T1000 (cell line): ENCODE measurements around the gene MBOAT7.
A peak's percentile ranks its signal among the peaks of the same experiment; 100 is the strongest.

Experiments
- DNase-seq: peaks from one replicate; lab custom pipeline; 2025; ENCODE audit warnings: mixed read lengths; lab: John Stamatoyannopoulos, UW

MBOAT7 gene

GRCh38 chr19:54162241-54162805, 27.1 kb downstream of the MBOAT7 start:
- DNase-seq: peak; percentile 67

DNA sequence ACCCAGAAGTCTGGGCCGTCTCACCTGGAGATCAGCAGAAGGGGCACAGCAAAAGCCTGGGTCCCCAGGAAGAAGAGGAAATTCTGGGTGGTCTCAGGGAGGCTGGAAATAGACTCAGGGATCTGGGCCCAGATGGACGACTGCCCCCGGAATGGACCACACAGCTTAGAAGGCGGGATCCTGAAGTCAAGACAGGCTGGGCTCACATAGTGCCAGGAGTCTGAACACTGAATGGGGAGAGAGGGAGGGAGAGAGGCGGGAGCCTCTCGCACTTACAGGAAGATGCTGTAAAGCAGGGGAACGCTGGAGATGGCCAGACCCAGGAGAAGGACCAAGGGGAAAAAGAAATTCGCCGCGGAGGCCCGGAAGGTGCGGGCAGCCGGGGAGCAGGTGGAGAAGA, 28.5 kb downstream of the MBOAT7 start:
- DNase-seq: no peak

- DNase-seq: peak; percentile 36
Observed at GRCh38 chr19:54160182-54160811, 29.1 kb downstream of the MBOAT7 start.

- DNase-seq: peak; percentile 98
Observed at GRCh38 chr19:54159352-54160181, 29.8 kb downstream of the MBOAT7 start, which contains the start of gene LENG1. LENG1 (minus strand) TSS chr19:54159721; CDS start chr19:54159695, 26 bp downstream.

GRCh38 chr19:54158812-54159351, 30.5 kb downstream of the MBOAT7 start:
- DNase-seq: no peak

DNA sequence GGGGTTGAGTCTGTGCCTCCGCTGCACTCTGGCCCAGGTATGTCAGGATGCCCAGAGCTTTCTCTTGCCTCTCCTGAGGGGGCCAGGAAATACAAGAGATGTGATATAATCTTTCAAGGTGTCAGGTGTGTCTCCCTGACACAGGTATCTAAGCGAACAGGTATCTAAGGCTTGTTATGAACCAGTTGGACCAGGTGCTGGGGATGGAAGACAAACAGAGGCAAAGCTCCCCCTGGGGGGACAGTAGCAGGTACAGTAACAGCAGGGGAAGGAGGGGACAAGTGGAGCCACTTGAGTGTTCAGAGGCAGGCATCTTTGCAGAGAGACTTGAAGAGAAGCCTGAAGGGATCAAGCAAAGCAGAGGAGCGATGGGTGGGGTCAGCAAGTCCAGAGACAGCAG, 32.4 kb downstream of the MBOAT7 start:
- no peak for DNase-seq

DNA sequence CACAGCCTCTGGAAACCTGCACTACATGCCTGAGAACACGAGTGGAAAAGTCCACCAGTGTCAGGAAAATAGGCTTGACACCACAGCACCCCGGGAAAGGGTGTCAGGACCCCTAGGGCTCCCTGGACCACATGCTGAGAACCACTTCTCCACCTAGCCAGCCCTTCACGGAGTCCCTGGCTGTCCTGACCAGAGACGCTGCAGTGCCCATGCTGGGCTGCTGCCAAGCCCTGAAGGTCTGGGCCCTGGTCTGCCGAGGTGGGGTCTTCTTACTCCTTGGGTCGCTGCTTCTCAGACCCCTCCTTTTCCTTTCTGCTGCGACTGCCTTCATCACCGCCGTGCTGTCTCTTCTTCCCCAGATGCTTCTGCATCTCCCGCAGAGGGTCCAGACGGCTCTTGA, 32.9 kb downstream of the MBOAT7 start:
- no peak for DNase-seq

DNA sequence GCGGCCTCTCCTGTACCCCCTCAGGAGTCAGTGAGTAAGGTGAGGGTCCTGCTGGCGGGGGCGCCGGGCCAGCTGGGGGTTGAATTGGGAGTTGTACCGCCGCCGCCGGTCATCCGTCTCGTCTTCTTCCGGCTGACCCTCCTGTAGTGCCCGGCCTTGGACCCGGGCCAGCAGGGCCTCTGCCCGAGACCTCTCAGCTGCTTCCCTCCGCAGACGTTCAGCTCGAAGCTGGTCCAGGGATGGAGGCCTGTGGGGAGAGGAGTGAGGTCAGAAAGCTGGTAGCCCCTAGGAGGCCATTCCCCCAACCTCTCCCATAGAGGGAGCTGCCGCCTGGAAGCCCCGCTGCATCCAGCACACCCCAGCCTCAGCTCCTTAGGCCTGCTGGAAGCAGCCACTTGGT, 33.7 kb downstream of the MBOAT7 start:
- no peak for DNase-seq

GRCh38 chr19:54154603-54155345, 34.6 kb downstream of the MBOAT7 start:
- no peak for DNase-seq

DNA sequence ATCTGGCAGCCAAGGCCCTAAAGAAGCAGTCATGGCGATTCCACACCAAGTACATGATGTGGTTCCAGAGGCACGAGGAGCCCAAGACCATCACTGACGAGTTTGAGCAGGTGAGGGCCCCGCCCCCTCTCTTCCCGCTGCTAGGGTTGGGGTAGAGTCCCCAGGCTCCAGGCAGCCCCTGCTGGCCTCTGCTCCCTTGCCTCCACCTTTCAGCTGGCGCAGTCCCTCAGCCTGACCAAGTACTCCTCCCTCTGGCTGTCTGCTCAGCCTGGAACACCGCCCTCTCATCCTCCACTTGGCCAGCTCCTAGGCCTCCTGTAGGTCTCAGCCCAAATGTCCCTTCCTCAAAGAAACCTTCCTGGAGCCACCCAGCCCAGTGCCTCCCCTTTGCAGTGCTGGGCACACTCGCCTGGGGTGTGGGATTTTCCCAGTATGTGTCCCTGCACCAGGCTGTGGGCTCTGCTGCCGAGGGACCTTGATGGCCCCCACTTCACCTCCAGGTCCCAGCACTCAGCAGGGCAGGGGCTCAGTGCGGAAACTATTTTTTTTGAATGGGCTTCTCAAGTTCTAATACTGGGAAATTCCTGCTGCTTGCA, 35.6 kb downstream of the MBOAT7 start:
- no peak for DNase-seq

DNA sequence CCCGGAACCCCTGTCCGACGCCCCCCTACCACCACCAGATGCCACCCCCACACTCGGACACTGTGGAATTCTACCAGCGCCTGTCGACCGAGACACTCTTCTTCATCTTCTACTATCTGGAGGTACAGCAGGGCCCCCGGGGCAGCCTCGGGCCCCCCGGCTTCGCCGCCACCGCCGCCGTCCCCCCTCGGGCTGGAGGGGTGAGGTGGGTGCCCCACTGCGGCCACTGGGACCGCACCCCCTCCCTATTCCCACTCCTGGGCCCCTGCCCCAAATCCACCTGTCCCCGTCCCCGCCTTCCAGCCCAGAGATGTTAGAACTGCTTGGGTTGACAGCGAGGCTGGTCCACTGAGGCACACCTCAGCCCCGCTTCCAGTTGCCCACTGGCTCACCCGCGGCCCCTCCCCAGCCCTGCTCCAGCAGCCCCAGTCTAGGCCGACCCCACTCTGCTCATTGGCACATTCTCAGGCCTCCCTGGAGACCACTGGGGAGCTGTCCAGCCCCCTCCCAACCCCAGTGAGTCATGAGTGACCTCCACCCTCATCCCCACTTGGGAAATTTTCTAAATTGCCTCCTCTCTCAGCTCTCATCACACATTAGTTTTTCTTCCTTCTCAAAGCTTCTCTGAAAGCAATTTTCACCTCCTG, 36.4 kb downstream of the MBOAT7 start:
- DNase-seq: no peak

DNA sequence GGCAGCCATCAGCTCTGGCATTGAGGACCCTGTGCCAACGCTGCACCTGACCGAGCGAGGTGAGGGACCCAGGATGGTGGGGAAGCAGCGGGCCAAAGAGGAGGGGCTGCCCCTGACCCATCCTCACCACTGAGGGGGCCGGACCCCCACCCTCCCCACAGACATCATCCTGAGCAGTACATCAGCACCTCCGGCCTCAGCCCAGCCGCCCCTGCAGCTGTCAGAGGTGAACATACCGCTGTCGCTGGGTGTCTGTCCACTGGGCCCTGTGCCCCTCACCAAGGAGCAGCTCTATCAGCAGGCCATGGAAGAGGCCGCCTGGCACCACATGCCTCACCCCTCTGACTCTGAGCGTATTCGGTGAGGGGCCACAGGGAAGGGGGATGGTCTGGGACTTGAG, 37.1 kb downstream of the MBOAT7 start:
- DNase-seq: no peak

- DNase-seq: no peak
Observed at GRCh38 chr19:54151362-54152035, 37.9 kb downstream of the MBOAT7 start.

GRCh38 chr19:54149021-54149812, 40.2 kb downstream of the MBOAT7 start:
- no peak for DNase-seq

- no peak for DNase-seq
Observed at GRCh38 chr19:54148158-54148557, 41.2 kb downstream of the MBOAT7 start.

GRCh38 chr19:54147676-54148075, 41.7 kb downstream of the MBOAT7 start:
- no peak for DNase-seq

DNA sequence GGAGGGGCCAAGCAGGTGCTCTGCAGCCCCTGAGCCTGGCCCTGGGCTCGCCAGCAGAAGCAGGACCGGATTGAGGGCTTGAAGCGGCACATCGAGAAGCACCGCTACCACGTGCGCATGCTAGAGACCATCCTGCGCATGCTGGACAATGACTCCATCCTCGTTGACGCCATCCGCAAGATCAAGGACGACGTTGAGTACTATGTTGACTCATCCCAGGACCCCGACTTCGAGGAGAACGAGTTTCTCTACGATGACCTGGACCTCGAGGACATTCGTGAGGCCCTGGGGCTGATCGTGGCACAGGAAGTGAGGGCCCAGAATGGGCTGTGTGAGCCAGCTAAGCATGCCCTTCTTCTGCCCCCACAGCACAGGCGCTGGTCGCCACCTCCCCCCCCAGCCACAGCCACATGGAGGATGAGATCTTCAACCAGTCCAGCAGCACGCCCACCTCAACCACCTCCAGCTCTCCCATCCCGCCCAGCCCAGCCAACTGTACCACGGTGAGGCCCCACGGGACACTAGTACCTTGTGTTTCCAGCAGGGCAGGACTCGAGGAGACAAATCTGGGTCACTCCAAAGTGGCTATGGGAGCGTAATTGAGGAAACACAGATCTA, 43.7 kb downstream of the MBOAT7 start:
- DNase-seq: no peak

DNA sequence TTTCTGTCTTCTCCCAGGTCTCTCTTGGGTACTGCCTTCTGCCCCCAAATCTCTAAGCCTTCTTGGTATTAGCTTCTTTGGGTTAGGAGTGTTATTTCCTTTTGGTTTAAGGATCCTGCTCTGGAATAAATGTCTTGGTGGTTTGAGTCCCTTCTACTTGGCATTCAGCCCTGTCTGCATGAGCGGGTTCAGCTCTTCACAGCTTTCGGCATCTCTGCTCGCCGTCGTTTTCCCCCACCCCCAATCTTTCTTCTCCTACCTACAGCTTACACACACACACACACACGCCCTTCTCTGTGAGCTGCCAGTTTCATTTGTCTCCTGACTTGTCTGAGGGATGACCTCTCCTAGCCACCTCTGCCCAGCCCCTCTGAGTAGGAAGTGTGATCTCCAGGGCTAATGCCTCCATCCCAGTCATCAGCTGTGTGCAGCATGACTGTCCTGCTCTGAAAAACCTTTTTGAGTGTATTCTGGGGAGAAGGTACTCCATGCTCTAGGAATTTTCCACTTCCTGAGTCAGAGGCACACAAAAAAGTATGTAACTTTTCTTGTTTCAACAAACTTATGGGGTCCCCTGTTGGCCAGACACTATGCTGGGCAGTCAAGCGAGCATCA, 47.1 kb downstream of the MBOAT7 start:
- no peak for DNase-seq

- DNase-seq: no peak
Observed at GRCh38 chr19:54141356-54141755, 48.0 kb downstream of the MBOAT7 start.
